Omental fat pad (tissue), 4 donors: ENCODE results near the gene FBH1. TPM values are rescaled to one million over a fixed set of nuclear protein-coding genes. Genes with fewer than 3 reads are reported as not detected.
"Not testable (repeated sequence)": the region's sequence is repeated elsewhere in the genome, so short reads cannot be mapped to it uniquely, and the experiment has no call there.

Experiments used
- ATAC-seq: fragments of 150-250 bp; one replicate; pipeline ENCODE4 v1.9.1; 2016; ENCODE audit warnings: mild to moderate bottlenecking, moderate library complexity; ENCODE audit not compliant: low FRiP score
- DNase-seq: peaks from one replicate; pipeline ENCODE4 v3.0.0-alpha.2; 2019; ENCODE audit warnings: low spot score
- CTCF ChIP-seq, 3 donors: fragments of 450-650 bp; IDR thresholded peaks; one replicate each; pipeline ENCODE4 v1.5.1; 2016 to 2017; ENCODE audit warnings: antibody characterized with exemption in 3 of 3, mild to moderate bottlenecking in 3 of 3, moderate library complexity in 2 of 3
- total RNA-seq, 4 donors: library from RNA; depleted of rRNA; stranded (reverse); fragments of >200 nt; gene quantifications; one replicate each; pipeline ENCODE4 v1.1.0, GENCODE V29; 2016

Gene FBH1
- total RNA-seq, 4 donors from 2014 or later, result 79.2 to 129 (median 81.4) TPM

DNA sequence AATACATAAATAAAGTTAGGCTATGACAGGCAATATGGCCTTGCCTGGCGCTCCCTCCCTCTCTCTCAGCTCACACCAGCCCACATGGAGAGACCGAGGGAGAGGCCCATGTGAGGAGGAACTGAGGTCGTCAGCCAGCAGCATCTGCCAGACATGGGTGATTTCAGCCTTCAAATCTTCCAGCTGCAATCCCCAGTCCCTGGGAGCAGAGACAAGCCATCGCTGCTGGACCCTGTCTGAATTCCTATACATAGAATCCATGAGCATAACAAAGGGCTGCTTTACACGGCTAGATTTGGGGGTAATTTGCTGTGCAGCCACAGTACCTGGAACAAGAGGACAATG, 35.9 kb upstream of the FBH1 start:
- TF ChIP-seq CTCF (IDR thresholded peaks at IDR 0.05), result no peak
- ATAC-seq (no peak), DNase-seq (no peak)

DNA sequence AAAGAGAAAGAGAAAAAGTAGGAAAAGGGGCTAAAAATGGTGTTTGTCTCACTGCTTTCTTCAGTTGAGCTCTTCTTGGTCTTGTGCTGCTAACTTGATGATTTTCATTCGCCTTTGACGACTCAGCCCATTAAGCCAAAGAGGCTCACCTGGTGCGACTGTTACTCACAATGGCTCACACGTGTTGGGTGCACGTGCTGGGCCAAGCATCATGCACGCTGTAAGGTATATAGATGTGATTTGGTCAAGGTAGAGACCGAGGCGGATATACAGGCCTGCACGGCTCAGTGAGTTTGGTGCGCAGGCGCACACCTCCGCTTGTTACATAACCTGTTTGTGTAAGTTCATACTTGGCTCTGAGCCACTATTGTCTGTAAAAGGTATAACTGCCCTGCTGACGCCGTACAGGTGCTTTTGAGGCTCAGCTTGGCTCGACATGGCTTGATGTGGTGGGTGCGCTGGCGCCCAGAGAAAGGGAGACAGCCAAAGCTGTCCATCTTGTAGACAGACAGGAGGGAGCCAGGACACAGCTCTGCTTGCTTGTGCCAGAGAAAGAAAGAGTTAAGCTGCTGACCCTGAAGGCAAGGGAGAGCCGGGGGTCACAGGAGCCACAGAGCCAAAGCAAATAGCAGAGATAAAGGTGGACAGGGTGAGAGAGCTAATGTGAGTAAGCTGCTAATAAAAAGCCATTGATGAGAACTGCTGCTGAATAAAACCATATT, 33.9 kb upstream of the FBH1 start:
- DNase-seq (no peak), ATAC-seq (no peak)
- TF ChIP-seq CTCF (IDR thresholded peaks at IDR 0.05), result no peak

DNA sequence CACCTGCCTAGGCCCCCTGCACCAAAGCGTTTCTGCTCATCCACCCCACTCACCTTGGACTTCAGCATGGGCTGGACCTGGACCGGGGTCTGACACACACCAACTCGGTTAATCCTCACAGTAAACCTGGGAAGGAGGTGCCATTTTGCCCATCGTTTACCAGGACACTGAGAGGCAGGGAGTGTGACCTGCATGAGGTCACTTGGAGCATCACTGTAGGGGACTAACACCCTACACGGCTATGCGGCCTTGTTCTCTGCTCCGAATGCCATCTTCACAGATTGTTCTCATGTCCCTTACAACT, 33.4 kb upstream of the FBH1 start:
- no peak for TF ChIP-seq CTCF (IDR thresholded peaks at IDR 0.05)
- no peak for ATAC-seq
- no peak for DNase-seq

GRCh38 chr10:5858811-5859210, 31.2 kb upstream of the FBH1 start:
- TF ChIP-seq CTCF (IDR thresholded peaks at IDR 0.05), result no peak
- ATAC-seq, result no peak
- DNase-seq, result no peak

DNA sequence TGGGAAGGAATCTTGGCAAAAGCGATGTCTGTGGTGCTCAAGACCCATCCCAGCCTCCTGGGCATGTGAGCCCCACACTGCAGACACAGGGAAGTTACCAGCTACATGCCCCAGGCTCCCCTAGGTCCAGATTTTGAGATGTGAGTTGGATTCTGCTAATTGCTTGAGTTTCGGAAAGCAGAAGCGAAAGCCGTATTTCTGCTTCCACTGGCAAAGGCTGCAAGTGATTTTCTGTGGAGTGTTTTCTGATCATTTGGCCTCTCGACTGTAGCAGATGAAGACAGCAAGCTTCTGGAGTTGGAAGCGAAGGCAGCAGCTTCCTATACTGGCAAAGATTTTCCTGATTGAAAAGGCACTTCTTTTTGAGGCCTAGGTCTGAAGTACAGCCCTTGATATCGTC, 30.0 kb upstream of the FBH1 start:
- no peak for TF ChIP-seq CTCF (IDR thresholded peaks at IDR 0.05)

GRCh38 chr10:5862360-5862961, 27.6 kb upstream of the FBH1 start:
- DNase-seq (no peak), ATAC-seq (no peak)
- no peak for TF ChIP-seq CTCF (IDR thresholded peaks at IDR 0.05)

More for the DNA sequence above, 30.0 kb upstream of the FBH1 start:
- ATAC-seq (no peak), DNase-seq (no peak)

GRCh38 chr10:5862981-5863685, 26.9 kb upstream of the FBH1 start:
- not testable (repeated sequence) for ATAC-seq, DNase-seq

- DNase-seq, ATAC-seq: not testable (repeated sequence)
Measured at GRCh38 chr10:5866451-5867081, 23.5 kb upstream of the FBH1 start.

- not testable (repeated sequence) for DNase-seq, ATAC-seq
Measured at GRCh38 chr10:5867091-5867615, 22.9 kb upstream of the FBH1 start.

- not testable (repeated sequence) for DNase-seq, ATAC-seq
Measured at GRCh38 chr10:5868383-5868782, 21.7 kb upstream of the FBH1 start.
